Activated CD4-positive, CD25-positive, alpha-beta regulatory T cell treated with anti-CD3 and anti-CD28 coated beads, Interleukin-2, amount 50 U/mL, for 16 hours (primary cell): ENCODE data around the gene CYP11A1.
A peak's percentile ranks its signal among the peaks of the same experiment; 100 is the strongest.

Source experiments
- DNase-seq: peaks from one replicate; pipeline ENCODE4 v3.0.0-alpha.2; 2020; ENCODE audit warnings: low read depth, low spot score

CYP11A1 gene

GRCh38 chr15:74388363-74388951, 21.0 kb upstream of the CYP11A1 start:
- DNase-seq, result no peak

GRCh38 chr15:74387621-74388362, 20.3 kb upstream of the CYP11A1 start:
- DNase-seq, result no peak

DNA sequence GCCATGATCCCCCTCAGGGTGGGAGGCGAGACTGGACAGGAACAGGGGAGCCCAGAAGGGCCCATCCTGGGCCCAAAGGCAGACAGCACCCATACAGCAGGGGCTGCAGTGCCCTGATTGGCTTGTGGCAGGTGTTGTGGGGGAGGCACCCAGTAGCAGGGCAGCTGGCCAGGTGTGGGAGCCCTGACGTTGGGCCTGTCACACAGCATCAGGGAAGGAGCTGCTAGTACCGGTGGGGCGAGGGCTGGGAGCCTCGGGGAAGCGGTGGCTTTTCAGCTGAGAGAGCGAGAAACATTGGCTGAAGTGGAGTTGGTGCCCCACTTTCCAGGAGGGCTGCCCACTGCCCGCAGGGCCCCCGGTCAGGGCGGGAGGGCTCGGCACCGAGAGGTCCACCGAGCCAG, 19.7 kb upstream of the CYP11A1 start:
- DNase-seq, result no peak

DNA sequence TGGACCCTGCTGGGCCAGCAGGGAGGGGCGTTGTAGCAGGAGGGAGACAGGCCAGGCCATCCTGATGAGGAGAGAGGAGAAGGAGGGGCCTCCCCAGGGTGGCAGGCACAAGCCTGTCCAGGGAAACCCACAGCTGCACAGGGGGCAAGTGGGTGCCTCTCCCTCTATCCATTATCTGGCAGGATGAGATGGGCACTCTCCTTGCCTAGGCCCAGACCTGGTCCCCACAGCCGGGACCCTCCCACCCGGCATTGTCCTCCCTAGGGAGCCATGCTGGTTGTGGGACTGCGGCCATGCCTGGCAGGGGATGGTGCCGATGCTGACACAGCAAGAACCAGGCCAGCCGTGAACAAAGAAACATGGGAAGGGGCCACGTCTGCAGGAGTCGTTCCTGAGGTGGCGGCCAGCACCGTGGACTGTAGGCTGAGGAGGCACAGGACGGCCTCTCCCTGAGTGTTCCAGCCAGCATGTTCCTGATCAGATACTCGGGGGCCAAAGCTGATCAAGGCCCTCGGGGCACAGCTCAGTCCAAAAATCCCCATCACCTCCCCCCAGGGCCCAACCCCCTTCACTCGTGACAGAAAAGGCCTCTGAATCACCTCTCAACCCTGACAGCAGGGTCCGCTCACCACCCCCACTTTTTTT, 19.2 kb upstream of the CYP11A1 start:
- no peak for DNase-seq

GRCh38 chr15:74385733-74386132, 18.3 kb upstream of the CYP11A1 start:
- no peak for DNase-seq

- peak; percentile 34 for DNase-seq
Observed at GRCh38 chr15:74384881-74385643, 17.6 kb upstream of the CYP11A1 start.

GRCh38 chr15:74384566-74384880, 17.1 kb upstream of the CYP11A1 start:
- no peak for DNase-seq

- DNase-seq, result no peak
Observed at GRCh38 chr15:74383695-74384565, 16.5 kb upstream of the CYP11A1 start.

DNA sequence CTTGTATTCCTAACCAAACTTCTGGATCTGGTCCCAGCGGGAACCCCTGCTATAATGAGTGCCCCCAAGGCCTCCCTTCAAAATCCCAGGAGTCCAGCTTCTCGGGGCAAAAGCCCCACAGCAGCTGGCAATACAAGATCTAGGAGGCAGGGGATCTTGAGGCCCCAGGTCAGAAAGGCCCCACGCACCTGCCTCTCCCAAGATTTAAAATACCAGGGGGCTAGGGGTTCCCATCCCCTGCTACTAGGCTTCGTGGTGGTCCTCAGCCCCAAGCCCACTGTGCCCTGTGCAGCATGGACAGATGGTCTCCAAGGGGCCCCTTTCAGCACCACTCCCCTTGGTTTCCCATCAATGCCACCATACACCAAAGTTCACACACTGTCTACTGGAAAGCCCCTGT, 15.8 kb upstream of the CYP11A1 start:
- DNase-seq, result no peak

GRCh38 chr15:74382004-74382816, 14.8 kb upstream of the CYP11A1 start:
- DNase-seq, result peak; percentile 40

DNA sequence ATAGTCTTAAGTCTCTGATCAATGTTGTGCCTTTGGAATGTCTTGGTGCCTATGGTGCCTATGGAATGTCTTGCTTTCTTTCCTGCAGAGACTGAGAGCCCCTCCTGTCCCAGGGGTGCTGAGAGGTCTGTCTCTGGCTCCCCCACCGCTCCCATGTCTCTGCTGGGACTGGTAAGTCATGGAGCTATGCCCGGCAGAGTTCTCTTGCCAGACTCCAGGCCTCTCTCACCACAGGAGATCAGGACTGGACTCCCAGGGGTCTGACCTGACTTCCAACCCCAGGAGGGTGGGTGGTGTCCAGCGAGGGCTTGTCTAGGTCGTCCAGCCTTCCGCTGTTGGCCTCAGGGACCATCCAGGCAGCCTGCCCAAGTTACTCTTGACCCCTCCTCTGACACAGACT, 14.0 kb upstream of the CYP11A1 start:
- DNase-seq, result no peak

- DNase-seq, result no peak
Observed at GRCh38 chr15:74381190-74381453, 13.7 kb upstream of the CYP11A1 start.

GRCh38 chr15:74380361-74381189, 13.1 kb upstream of the CYP11A1 start:
- DNase-seq, result no peak

DNA sequence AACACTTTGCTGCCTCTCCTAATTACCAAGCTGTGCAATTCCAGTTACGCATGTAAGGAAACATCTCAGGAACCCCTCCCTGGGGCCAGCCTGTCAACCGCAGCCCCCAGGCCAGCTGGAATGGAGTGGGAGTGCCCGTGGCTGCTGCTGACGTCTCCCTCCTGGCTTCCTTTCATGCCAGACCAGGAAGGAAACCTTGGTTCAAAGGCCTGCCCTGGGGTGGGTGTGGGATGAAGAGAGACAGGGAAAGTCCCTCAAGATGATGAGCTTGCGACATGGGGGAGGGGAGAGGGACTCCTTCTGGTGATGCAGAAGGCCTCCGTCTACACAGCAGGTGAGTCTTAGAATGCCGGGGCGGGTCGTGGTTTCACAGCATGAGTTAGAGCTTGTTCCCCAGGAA, 11.4 kb upstream of the CYP11A1 start:
- DNase-seq, result no peak

DNA sequence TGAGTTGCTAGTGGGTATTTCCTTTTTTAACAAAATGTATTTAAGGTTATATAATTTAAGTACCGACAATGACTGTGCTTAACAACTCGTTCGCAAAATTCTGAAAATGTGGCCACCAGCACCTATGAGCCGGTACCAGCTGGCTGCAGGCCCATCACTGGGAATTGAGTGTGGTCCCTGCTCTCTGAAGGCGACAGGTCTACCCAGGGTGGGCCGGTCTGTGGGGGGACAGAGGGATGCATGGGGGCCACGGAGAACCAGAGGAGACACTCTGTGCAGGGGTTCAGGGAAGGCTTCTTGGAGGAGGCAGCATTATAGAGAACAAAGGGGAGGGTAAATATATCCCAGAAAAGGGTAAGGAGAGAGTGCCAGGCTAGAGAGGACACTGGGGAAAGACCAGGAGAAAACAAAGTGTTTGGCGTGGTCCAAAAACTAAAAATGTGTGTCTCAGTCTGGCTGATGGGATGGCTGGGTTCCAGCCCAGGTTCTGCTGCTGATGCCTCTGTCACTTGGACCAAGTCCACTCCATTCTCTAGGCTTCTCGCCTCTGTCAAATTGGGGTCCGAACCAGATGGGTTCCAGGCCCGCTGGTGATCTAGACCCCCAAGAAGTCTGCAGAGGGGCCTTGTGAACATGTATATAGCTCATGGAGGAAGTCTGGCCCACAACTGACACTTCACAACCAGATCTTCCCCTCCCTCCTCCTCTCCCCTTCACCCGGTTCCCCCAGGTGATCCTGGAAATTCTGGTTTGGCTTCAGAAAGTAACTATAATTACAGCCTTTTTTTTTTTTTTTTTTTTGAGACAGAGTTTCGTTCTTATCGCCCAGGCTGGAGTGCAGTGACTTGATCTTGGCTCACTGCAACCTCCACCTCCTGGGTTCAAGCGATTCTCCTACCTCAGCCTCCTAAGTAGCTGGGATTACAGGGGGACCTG, 10.7 kb upstream of the CYP11A1 start:
- DNase-seq, result no peak

DNA sequence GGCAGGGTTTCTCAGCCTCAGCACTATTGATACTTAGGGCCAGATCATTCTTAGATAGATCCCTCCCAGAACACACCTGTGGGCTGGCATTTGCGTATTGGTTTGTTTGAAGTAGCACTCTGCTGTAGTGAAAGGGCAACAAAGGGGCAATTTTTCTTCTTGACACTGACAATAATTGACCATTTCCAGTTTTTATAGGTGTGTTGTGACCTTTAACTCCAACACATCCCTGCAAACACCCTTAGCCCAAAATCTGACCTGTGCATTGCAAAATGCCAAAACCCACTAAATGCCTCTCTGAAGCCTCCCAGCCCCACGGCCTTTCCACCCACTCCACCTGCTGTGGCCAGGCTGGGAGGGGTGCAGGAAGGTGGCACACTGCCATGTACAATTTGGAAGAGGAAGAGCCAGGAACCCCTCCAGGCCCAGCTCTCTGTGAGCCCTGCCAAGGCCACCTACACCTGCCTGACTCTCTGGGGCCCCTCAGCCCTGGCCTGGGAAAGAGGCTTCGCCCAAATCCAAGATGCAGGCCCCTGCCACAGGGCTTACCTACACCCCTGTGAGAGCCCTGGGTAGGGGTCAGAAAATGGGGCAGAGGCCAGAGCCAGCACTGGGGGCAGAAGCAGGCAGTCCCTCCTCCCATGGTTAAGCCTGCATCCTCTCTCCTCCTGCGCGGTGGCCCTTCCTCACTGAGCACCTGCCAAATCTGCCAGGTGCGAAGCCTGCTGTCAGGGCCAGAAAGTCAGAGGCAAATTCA, 9.6 kb upstream of the CYP11A1 start:
- DNase-seq, result no peak

- DNase-seq, result no peak
Observed at GRCh38 chr15:74376226-74376625, 8.8 kb upstream of the CYP11A1 start.

GRCh38 chr15:74375303-74375693, 7.9 kb upstream of the CYP11A1 start:
- peak; percentile 78 for DNase-seq
